Measurements from ENCODE around the gene LYRM4.

The LYRM4 gene

DNA sequence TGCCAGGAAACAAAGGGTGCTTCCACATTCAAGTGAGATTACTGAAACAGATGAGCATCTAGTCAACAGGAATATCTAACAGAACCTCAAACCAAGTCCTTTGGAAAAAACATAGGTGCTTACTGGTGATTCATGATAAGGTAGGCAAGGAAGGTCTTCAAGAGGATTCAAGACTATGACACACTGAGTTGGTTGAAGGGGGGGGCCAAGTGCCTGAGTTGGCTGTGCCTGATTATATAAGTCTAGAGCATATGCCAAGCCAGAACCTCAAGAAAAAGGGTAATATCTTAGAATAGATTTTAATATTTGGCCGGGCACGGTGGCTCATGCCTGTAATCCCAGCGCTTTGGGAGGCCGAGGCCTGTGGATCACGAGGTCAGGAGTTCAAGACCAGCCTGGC is 63.7 kb downstream of the LYRM4 start:
- Histone ChIP-seq H3K27me3 (ENCODE audit: insufficient read depth, low read length) (no peaks in the 10 kb centered on the region), H2AFZ (ENCODE audit: low read length) (no peak overlapping the region), H3F3A (ENCODE audit: insufficient read depth, low read length) (no peaks in the 10 kb centered on the region), H3K4me1 (ENCODE audit: insufficient read depth, low read length, severe bottlenecking) (no peaks in the 10 kb centered on the region), H3K79me2 (ENCODE audit: insufficient read depth, low read length) (no peaks in the 10 kb centered on the region), H4K20me1 (ENCODE audit: insufficient read depth, low read length) (no peaks in the 10 kb centered on the region), H3K9me2 (ENCODE audit: low read depth, low read length) (no peaks in the 10 kb centered on the region), H3K9ac (ENCODE audit: low read length) (no peak overlapping the region), H3K4me3 (ENCODE audit: low read depth, low read length, poor library complexity, severe bottlenecking) (no peak overlapping the region), H3K36me3 (ENCODE audit: insufficient read depth, low read length) (no peaks in the 10 kb centered on the region), H3K27ac (ENCODE audit: low read depth, low read length, poor library complexity, severe bottlenecking) (no peak overlapping the region), H3K9me3 (ENCODE audit: low read length) (no peaks in the 10 kb centered on the region), H3K4me2 (ENCODE audit: low read length) (no peak overlapping the region)
- TF ChIP-seq EZH2 (IDR thresholded peaks at IDR 0.05; ENCODE audit: borderline replicate concordance, low read length) (no peak), CTCF (IDR thresholded peaks at IDR 0.05; ENCODE audit: low read length) (no peak)

DNA sequence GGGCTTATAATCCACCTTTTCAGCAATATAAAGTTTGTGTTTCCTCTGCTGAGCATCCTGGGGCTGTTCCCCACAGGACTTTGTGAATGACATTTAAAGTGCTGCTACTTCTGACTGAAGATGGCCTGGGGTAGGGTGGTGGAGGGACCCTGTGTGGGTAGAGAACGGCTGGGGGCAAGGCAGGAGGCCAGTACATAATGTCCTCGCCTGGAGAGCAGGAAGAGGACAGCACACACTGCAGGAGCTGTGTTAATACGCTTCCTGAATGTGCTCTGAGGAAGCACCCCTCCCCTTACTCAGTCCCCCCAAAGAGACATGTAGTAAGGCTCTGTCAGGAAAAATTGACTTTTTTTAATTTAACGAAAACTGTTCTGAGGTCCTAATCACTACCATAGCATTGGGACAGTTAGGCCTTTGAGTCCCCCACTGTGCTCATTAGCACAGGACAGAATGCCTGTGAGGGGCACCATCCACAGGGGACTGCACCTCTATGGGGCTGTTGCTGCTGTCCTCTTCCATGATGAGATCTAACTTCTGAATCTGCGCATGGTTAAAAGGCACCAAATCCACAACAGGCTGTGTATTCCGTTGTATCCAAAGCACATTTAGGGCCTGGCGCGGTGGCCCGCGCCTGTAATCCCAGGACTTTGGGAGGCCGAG is 68.5 kb downstream of the LYRM4 start:
- no peak overlapping the region for H3K27ac ChIP-seq (ENCODE audit: low read depth, low read length, poor library complexity, severe bottlenecking)
- H3K79me2 ChIP-seq (ENCODE audit: insufficient read depth, low read length): no peaks in the 10 kb centered on the region
- no peaks in the 10 kb centered on the region for H3K36me3 ChIP-seq (ENCODE audit: insufficient read depth, low read length)
- no peaks in the 10 kb centered on the region for H3K4me1 ChIP-seq (ENCODE audit: insufficient read depth, low read length, severe bottlenecking)
- no peak overlapping the region for H2AFZ ChIP-seq (ENCODE audit: low read length)
- H3K9ac ChIP-seq (ENCODE audit: low read length): no peak overlapping the region
- H3K4me3 ChIP-seq (ENCODE audit: low read depth, low read length, poor library complexity, severe bottlenecking): no peak overlapping the region
- no peaks in the 10 kb centered on the region for H3K9me3 ChIP-seq (ENCODE audit: low read length)
- H3K9me2 ChIP-seq (ENCODE audit: low read depth, low read length): no peaks in the 10 kb centered on the region
- no peak for TF ChIP-seq CTCF (IDR thresholded peaks at IDR 0.05; ENCODE audit: low read length)
- no peak for TF ChIP-seq EZH2 (IDR thresholded peaks at IDR 0.05; ENCODE audit: borderline replicate concordance, low read length)
- H3K27me3 ChIP-seq (ENCODE audit: insufficient read depth, low read length): no peaks in the 10 kb centered on the region
- H4K20me1 ChIP-seq (ENCODE audit: insufficient read depth, low read length): no peaks in the 10 kb centered on the region
- no peaks in the 10 kb centered on the region for H3F3A ChIP-seq (ENCODE audit: insufficient read depth, low read length)
- H3K4me2 ChIP-seq (ENCODE audit: low read length): no peak overlapping the region

GRCh38 chr6:5191722-5192121 is 69.0 kb downstream of the LYRM4 start:
- no peaks in the 10 kb centered on the region for H3K4me1 ChIP-seq (ENCODE audit: insufficient read depth, low read length, severe bottlenecking)
- TF ChIP-seq CTCF (IDR thresholded peaks at IDR 0.05; ENCODE audit: low read length): no peak
- TF ChIP-seq EZH2 (IDR thresholded peaks at IDR 0.05; ENCODE audit: borderline replicate concordance, low read length): no peak

More at GRCh38 chr6:5191722-5192121, 69.0 kb downstream of the LYRM4 start:
- H2AFZ ChIP-seq (ENCODE audit: low read length): no peak overlapping the region
- H3F3A ChIP-seq (ENCODE audit: insufficient read depth, low read length): no peaks in the 10 kb centered on the region
- no peaks in the 10 kb centered on the region for H3K9me3 ChIP-seq (ENCODE audit: low read length)
- H3K36me3 ChIP-seq (ENCODE audit: insufficient read depth, low read length): no peaks in the 10 kb centered on the region
- H4K20me1 ChIP-seq (ENCODE audit: insufficient read depth, low read length): no peaks in the 10 kb centered on the region
- no peak overlapping the region for H3K9ac ChIP-seq (ENCODE audit: low read length)
- H3K9me2 ChIP-seq (ENCODE audit: low read depth, low read length): no peaks in the 10 kb centered on the region
- no peak overlapping the region for H3K4me3 ChIP-seq (ENCODE audit: low read depth, low read length, poor library complexity, severe bottlenecking)
- no peak overlapping the region for H3K4me2 ChIP-seq (ENCODE audit: low read length)
- H3K27me3 ChIP-seq (ENCODE audit: insufficient read depth, low read length): no peaks in the 10 kb centered on the region
- H3K79me2 ChIP-seq (ENCODE audit: insufficient read depth, low read length): no peaks in the 10 kb centered on the region
- no peak overlapping the region for H3K27ac ChIP-seq (ENCODE audit: low read depth, low read length, poor library complexity, severe bottlenecking)

Measured in OCI-LY1 (cell line).